IgD-negative memory B cell (primary cell): ENCODE results near the gene TROAP. TPM values are rescaled to one million over a fixed set of nuclear protein-coding genes. Genes with fewer than 3 reads are reported as not detected.
"Not testable (repeated sequence)": the region's sequence is repeated elsewhere in the genome, so short reads cannot be mapped to it uniquely, and the experiment has no call there.

ENCODE experiments used
- H3K27ac Mint-ChIP-seq, 3 donors: one replicate each; pipeline ENCODE4 v1.8.0; 2020 to 2022; ENCODE audit warnings: mild to moderate bottlenecking in 3 of 3, mixed read lengths in 3 of 3, moderate library complexity in 1 of 3
- H3K27me3 Mint-ChIP-seq: one replicate; pipeline ENCODE4 v1.8.0; 2021; ENCODE audit warnings: mixed read lengths
- H3K36me3 Mint-ChIP-seq: one replicate; pipeline ENCODE4 v1.8.0; 2020; ENCODE audit warnings: mild to moderate bottlenecking, mixed read lengths
- H3K4me1 Mint-ChIP-seq, 3 donors: one replicate each; pipeline ENCODE4 v1.8.0; 2020 to 2022; ENCODE audit warnings: mixed read lengths in 3 of 3, mild to moderate bottlenecking in 1 of 3
- H3K4me3 Mint-ChIP-seq, 4 donors: one replicate each; pipeline ENCODE4 v1.8.0; 2020 to 2022; ENCODE audit warnings: mild to moderate bottlenecking in 4 of 4, mixed read lengths in 4 of 4, moderate library complexity in 3 of 4
- H3K9me3 Mint-ChIP-seq, 3 donors: one replicate each; pipeline ENCODE4 v1.8.0; 2020 to 2021; ENCODE audit warnings: mixed read lengths in 3 of 3, mild to moderate bottlenecking in 1 of 3
- polyA plus RNA-seq: library from polyadenylated mRNA; unstranded; fragments of 300-500 nt; fragmentation: Illumina TruSeq; gene quantifications from one replicate; pipeline ENCODE4 v1.2.3, GENCODE V29; 2021

TROAP gene, protein sequence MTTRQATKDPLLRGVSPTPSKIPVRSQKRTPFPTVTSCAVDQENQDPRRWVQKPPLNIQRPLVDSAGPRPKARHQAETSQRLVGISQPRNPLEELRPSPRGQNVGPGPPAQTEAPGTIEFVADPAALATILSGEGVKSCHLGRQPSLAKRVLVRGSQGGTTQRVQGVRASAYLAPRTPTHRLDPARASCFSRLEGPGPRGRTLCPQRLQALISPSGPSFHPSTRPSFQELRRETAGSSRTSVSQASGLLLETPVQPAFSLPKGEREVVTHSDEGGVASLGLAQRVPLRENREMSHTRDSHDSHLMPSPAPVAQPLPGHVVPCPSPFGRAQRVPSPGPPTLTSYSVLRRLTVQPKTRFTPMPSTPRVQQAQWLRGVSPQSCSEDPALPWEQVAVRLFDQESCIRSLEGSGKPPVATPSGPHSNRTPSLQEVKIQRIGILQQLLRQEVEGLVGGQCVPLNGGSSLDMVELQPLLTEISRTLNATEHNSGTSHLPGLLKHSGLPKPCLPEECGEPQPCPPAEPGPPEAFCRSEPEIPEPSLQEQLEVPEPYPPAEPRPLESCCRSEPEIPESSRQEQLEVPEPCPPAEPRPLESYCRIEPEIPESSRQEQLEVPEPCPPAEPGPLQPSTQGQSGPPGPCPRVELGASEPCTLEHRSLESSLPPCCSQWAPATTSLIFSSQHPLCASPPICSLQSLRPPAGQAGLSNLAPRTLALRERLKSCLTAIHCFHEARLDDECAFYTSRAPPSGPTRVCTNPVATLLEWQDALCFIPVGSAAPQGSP
- polyA plus RNA-seq = not detected

DNA sequence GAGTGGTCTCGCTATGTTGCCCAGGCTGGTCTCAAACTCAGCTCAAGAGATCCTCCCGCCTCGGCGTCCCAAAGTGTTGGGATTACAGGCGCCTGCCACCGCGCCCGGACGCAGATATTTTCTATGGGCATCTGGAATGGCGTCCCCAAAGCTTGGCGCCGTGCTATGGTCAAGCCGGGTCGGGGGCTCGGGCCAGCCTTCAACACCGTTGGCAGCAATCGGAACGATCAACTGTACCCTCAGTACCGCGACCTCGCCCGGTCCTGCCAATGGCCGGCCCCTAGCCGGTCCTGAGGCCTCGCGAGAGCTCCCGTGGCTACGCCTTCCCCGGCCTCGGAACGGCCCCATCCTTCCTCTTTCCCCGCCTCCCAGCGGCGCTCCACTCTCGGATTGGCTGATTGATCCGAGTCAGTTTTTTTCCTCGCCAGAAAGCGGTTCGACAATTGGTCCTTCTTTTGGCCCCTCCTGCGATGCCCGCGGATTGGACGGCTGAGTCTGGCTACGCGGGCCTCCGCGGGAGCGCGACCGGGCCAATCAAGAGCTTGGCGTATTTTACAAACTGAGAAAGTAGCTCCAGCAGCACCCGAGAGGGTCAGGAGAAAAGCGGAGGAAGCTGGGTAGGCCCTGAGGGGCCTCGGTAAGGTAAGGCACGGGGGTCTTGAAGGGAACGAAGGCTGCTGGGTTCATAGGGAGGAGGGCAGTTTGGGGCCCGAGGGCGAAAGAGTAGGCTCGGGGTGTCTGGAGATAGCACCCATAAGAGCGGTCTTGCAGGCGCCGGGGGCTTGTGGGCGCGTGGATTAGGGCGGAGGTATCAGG is at the start of gene TROAP:
TSS of gene TROAP (plus strand) at position 548 of the 816 bp plus-strand sequence. CDS start 354 bp downstream, outside the sequence.
- peak within 1 kb of the TSS; percentile 88 to 100 (median 93) for H3K4me3 Mint-ChIP-seq
- H3K4me1 Mint-ChIP-seq = peaks cover 7 to 14% (median 12%) of the 10 kb centered on the region in 3 donors
- H3K36me3 Mint-ChIP-seq = peaks cover 2% of the 10 kb centered on the region
- H3K27ac Mint-ChIP-seq = peak within 1 kb of the TSS; percentile 41 to 94 (median 79)
- no peaks in the 10 kb centered on the region for H3K9me3 Mint-ChIP-seq
- no peaks in the 10 kb centered on the region for H3K27me3 Mint-ChIP-seq

DNA sequence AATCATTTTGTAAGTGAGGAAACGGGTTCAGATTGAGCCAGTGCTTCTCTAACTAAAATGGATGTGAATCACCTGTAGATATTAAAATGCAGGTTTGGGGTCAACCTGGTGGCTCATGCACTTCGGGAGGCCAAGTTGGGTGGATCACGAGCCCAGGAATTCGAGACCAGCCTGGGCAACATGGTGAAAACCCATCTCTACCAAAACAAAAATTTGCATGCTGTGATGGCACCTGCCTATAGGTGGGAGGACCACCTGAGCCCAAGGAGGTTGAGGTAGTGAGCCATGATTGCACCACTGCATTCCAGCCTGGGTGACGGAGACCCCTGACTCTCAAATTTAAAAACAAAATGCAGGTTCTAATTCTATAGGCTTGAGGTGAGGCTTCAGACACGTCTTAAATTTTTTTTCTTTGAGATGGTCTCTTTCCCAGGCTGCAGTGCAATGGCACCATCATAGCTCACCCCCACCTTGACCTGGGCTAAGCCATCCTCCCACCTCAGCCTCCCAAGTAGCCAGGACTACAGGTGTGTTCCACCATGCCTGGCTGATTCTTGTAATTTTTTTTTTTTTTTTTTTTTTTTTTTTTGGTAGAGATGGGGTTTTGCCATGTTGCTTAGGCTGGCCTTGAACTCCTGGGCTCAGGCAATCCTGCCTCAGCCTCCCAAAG is 49.2 kb upstream of the TROAP start:
- Mint-ChIP-seq H3K27ac (no peak overlapping the region), H3K9me3 (no peaks in the 10 kb centered on the region), H3K36me3 (peaks cover 5% of the 10 kb centered on the region), H3K27me3 (no peaks in the 10 kb centered on the region), H3K4me3 (no peak overlapping the region), H3K4me1 (no peaks in the 10 kb centered on the region)

- Mint-ChIP-seq H3K36me3 (peaks cover 5% of the 10 kb centered on the region), H3K4me1 (no peaks in the 10 kb centered on the region), H3K27ac (peak overlapping the region in 1 of 3 donors; percentile 48), H3K9me3 (no peaks in the 10 kb centered on the region), H3K4me3 (no peak overlapping the region), H3K27me3 (peaks cover 2% of the 10 kb centered on the region)
Measured at GRCh38 chr12:49274396-49275069, 48.5 kb upstream of the TROAP start.

DNA sequence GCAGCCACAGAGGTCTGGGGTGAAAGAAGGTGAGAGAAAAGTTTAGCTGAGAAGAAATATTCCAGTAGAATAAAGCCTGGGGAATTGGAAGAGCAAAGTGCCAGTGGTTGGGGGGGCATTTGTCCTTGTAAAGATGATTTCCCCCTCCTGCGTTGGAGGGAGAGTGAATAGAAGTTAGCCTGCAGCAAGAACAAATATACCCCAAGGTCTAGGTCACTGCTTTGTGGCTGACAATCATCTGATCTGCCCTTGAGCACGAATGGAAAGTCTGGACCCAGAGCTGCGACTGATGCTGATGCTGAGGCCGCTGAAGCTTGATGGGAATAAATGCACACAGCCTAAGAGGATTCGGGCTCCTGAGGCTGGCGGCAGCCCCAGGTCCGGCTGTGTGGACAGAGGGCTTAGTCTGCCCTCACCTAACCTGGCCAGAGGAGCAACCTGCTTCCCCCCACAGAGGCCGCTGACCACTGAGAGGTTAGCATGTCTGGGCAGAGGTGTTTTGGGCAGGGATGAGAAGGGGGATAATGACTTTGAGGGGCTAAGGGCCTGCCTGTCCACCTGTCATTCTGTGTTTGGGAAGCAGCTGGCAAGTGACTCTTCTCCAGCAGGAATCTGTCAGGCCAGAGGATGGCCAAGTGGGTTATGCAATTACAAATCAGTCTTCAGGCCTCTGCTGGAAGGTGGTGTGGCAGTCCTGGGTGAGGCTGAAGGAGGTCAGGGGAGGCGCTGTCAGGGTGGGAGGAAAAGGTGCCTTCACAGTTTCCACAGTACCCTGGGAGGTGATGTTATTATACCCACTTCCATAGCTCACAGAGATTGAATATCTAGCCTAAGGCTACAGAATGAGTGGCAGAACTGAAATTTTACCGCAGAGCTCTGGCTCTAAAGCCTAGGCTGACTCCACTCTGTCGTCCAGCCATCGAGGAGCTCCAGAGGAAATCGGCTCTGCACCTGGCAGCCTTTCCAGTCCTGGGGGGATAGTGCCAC is 46.5 kb upstream of the TROAP start:
- Mint-ChIP-seq H3K27me3 (peaks cover 2% of the 10 kb centered on the region), H3K4me1 (no peaks in the 10 kb centered on the region), H3K4me3 (no peak overlapping the region), H3K9me3 (no peaks in the 10 kb centered on the region), H3K27ac (no peak overlapping the region), H3K36me3 (peaks cover 5% of the 10 kb centered on the region)

DNA sequence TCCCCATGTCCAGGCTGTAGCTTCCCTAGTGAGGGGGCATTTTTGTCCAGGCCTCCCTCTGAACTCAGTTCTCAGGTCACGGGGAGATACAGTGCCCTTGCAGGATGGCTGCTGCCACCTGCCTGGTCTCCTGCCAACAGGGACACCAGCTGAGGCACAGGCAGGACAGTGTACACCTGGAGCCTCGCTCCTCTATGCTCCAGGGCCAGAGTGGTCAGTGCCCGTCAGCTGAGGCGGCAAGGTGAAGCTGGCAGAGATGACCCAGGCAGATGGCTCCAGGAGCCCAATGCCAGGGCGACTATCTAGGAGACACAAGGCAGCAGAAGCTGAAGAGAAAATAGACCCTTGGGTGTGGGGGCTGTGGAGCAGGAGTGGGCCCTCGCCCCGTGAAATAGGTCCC is 45.6 kb upstream of the TROAP start:
- H3K4me1 Mint-ChIP-seq = no peaks in the 10 kb centered on the region
- H3K36me3 Mint-ChIP-seq = peaks cover 5% of the 10 kb centered on the region
- no peak overlapping the region for H3K4me3 Mint-ChIP-seq
- no peaks in the 10 kb centered on the region for H3K9me3 Mint-ChIP-seq
- H3K27me3 Mint-ChIP-seq = peaks cover 7% of the 10 kb centered on the region
- no peak overlapping the region for H3K27ac Mint-ChIP-seq

DNA sequence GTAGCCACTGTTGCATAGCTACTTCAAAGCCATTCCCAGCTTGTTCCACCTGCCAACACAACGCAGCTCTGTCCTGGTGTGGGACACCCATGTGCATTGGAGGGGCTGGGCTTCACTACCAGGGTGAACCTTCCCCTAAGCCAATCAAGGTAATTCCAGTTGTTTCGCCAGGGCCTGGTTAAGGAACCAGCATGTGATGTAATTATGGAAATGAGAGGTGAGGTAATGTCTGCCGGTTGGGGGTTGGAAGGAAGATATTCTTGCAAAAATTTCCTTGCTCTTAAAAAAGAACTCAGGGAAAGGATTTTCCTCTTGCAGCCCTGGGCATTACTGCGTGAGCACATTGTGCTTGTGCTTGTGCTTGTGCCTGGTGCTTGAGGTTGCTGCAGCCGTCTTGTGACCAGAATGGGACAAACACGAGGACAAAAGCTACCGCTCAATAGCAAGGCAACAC is 43.3 kb upstream of the TROAP start:
- Mint-ChIP-seq H3K27me3 (peaks cover 13% of the 10 kb centered on the region), H3K4me3 (no peak overlapping the region), H3K4me1 (no peaks in the 10 kb centered on the region), H3K36me3 (no peaks in the 10 kb centered on the region), H3K27ac (no peak overlapping the region), H3K9me3 (no peaks in the 10 kb centered on the region)

DNA sequence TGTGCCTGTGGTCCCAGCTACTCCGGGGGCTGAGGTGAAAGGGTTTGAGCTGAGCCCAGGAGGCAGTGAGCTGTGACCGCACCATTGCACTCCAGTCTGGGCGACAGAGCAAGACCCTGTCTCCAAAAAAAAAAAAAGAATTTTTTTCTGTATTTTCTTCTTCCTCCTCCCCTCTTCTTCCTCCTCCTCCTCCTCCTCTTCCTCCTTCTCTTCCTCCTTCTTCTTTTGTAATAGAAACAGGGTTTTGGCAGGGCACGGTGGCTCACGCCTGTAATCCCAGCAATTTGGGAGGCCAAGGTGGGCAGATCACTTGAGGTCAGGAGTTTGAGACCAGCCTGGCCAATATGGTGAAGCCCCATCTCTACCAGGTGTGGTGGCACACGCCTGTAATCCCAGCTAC is 42.5 kb upstream of the TROAP start:
- not testable (repeated sequence) for H3K27ac Mint-ChIP-seq, H3K36me3 Mint-ChIP-seq, H3K9me3 Mint-ChIP-seq

GRCh38 chr12:49282302-49282701 is 40.8 kb upstream of the TROAP start:
- Mint-ChIP-seq H3K27me3 (peaks cover 17% of the 10 kb centered on the region), H3K4me1 (no peaks in the 10 kb centered on the region), H3K9me3 (no peaks in the 10 kb centered on the region), H3K4me3 (no peak overlapping the region), H3K36me3 (no peaks in the 10 kb centered on the region), H3K27ac (no peak overlapping the region)

More for the DNA sequence above, 42.5 kb upstream of the TROAP start:
- peaks cover 15% of the 10 kb centered on the region for H3K27me3 Mint-ChIP-seq
- not testable (repeated sequence) for H3K4me1 Mint-ChIP-seq, H3K4me3 Mint-ChIP-seq

DNA sequence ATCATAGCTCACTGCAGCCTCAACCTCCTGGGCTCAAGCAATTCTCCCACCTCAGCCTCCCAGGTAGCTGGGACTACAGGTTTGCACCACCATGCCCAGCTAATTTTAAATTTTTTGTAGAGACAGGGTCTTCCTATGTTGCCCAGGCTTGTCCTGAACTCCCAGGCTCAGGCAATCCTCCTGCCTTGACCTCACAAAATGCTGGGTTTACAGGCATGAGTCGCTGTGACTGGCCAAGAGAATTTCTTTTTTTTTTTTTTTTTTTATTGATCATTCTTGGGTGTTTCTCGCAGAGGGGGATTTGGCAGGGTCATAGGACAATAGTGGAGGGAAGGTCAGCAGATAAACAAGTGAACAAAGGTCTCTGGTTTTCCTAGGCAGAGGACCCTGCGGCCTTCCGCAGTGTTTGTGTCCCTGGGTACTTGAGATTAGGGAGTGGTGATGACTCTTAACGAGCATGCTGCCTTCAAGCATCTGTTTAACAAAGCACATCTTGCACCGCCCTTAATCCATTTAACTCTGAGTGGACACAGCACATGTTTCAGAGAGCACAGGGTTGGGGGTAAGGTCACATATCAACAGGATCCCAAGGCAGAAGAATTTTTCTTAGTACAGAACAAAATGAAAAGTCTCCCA is 40.2 kb upstream of the TROAP start:
- H3K36me3 Mint-ChIP-seq, H3K4me1 Mint-ChIP-seq, H3K9me3 Mint-ChIP-seq, H3K27ac Mint-ChIP-seq, H3K4me3 Mint-ChIP-seq: not testable (repeated sequence)
- H3K27me3 Mint-ChIP-seq = peaks cover 20% of the 10 kb centered on the region

- peaks cover 0 to 2% (median 0%) of the 10 kb centered on the region in 3 donors for H3K4me1 Mint-ChIP-seq
- H3K9me3 Mint-ChIP-seq = no peaks in the 10 kb centered on the region
- peaks cover 28% of the 10 kb centered on the region for H3K27me3 Mint-ChIP-seq
- H3K4me3 Mint-ChIP-seq = no peak overlapping the region
- H3K36me3 Mint-ChIP-seq = no peaks in the 10 kb centered on the region
- peak overlapping the region in 1 of 3 donors; percentile 74 for H3K27ac Mint-ChIP-seq
Measured at GRCh38 chr12:49283541-49284429, 39.3 kb upstream of the TROAP start.

GRCh38 chr12:49284672-49285071 is 38.4 kb upstream of the TROAP start:
- Mint-ChIP-seq H3K27ac (no peak overlapping the region), H3K4me1 (peaks cover 0 to 2% (median 0%) of the 10 kb centered on the region in 3 donors), H3K27me3 (peaks cover 26% of the 10 kb centered on the region), H3K4me3 (no peak overlapping the region), H3K36me3 (no peaks in the 10 kb centered on the region), H3K9me3 (no peaks in the 10 kb centered on the region)

GRCh38 chr12:49287876-49288275 is 35.2 kb upstream of the TROAP start:
- peaks cover 0 to 2% (median 0%) of the 10 kb centered on the region in 3 donors for H3K4me1 Mint-ChIP-seq
- no peak overlapping the region for H3K27ac Mint-ChIP-seq
- H3K36me3 Mint-ChIP-seq = no peaks in the 10 kb centered on the region
- H3K9me3 Mint-ChIP-seq = no peaks in the 10 kb centered on the region
- no peak overlapping the region for H3K4me3 Mint-ChIP-seq
- H3K27me3 Mint-ChIP-seq = peaks cover 20% of the 10 kb centered on the region
